Testis (tissue), 2 donors: ENCODE data around the gene CORO7.

Experiments
- CTCF ChIP-seq, 3 experiments: fragments of 450-650 bp in 2 of 3; fragments of 200-600 bp in 1 of 3; sonication (generic) in 1 of 3; IDR thresholded peaks; one replicate each; pipeline ENCODE4 v1.5.1; 2016 to 2019; ENCODE audit warnings: antibody characterized with exemption in 3 of 3, mild to moderate bottlenecking in 2 of 3, moderate library complexity in 1 of 3
- POLR2A ChIP-seq: fragments of 450-650 bp; IDR thresholded peaks from one replicate; pipeline ENCODE4 v1.6.1; 2017; ENCODE audit warnings: antibody characterized with exemption, mild to moderate bottlenecking, moderate library complexity

DNA sequence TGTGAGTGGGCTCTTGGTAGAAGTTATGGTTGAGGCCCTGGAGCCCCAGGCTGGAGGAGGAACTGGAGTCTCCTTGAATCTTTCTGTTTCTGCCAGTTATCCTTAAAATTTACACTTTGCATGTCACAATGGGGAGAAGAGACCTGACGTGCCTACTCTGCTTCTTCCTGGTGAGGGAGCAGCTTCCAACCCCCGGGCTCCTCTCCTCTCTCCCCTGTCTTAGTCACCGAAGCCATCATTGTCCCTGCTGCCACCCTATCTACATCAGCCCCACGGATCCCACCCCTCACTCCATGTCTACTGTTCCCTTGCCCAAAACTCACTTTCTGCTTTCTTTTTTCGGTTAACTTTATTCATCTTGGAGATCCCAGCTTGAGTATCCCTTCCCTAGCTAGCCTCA lies 26.9 kb upstream of the CORO7 start:
- TF ChIP-seq POLR2A: no peak
- TF ChIP-seq CTCF (IDR thresholded peaks at IDR 0.05): no peak
